HTERT RPE-1 (cell line): ENCODE results near the gene THRA.

Experiments used
- in situ Hi-C: fragments of 300-500 bp; cut with MboI; formaldehyde crosslinking; loops from 4 replicates; pipeline ENCODE4 v1.14.3; 2020; ENCODE audit warnings: low sequenced_read_pairs

Gene THRA

GRCh38 chr17:40025991-40026815 lies 36.6 kb upstream of the THRA start:
- in situ Hi-C loops: no loop called here

GRCh38 chr17:40026816-40027613 lies 35.8 kb upstream of the THRA start:
- in situ Hi-C loops: no loop called here

DNA sequence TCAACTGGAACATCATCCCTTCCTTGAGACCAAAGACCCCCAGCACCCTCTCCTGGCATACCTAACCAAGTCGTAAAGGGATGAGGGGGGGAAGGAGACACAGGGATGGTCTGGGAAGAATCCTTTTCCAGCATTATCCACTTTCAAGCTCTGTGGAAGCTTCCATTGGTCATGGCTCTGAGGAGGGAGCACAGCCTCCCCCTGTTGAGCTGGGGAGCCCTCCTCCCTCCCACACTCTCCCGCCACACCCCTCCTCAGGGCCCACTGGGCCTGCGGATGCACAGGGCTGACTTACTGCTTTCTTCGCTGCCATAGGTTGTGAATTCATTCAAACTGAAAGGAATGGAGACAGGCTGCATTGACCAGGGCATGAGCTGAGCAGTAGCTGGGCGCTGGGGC lies 35.2 kb upstream of the THRA start:
- in situ Hi-C loops: no loop called here

DNA sequence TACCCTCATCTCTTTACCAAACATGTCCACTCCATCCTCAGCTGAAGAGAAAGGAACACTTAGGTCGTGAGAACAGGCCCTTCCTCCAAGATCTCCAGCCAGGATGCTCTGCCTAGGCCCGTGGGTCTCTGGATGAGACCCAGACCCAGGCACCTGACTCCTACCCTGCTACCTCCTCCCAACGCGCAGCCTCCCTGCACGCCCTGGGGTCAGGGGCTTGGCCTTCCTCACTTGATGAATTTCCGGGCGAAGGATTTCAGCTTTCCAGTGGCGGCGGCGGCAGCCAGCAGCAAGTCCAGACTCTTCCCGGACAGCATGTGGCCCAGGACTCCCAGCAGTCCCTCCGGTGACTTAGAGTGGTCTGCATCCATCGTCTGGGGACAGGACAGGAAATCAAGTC lies 34.2 kb upstream of the THRA start:
- in situ Hi-C loops: no loop called here

DNA sequence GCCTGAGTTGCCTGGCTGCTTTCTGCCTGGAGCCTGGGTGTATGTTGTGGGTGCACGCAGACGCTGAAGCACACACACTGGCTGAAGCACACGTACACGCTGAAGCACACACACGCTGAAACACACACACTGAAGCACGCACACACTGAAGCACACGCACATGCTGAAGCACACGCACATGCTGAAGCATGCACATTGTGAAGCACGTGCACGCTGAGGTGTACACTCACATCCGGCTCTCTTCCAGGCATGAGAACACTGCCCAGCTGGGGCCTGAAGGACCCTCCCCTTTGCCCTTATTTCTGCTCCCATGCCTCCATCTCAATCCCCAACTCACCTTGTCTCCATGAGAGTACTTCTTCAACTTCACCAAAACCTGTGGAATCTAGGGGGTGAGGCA lies 31.1 kb upstream of the THRA start:
- in situ Hi-C loops: no loop called here

DNA sequence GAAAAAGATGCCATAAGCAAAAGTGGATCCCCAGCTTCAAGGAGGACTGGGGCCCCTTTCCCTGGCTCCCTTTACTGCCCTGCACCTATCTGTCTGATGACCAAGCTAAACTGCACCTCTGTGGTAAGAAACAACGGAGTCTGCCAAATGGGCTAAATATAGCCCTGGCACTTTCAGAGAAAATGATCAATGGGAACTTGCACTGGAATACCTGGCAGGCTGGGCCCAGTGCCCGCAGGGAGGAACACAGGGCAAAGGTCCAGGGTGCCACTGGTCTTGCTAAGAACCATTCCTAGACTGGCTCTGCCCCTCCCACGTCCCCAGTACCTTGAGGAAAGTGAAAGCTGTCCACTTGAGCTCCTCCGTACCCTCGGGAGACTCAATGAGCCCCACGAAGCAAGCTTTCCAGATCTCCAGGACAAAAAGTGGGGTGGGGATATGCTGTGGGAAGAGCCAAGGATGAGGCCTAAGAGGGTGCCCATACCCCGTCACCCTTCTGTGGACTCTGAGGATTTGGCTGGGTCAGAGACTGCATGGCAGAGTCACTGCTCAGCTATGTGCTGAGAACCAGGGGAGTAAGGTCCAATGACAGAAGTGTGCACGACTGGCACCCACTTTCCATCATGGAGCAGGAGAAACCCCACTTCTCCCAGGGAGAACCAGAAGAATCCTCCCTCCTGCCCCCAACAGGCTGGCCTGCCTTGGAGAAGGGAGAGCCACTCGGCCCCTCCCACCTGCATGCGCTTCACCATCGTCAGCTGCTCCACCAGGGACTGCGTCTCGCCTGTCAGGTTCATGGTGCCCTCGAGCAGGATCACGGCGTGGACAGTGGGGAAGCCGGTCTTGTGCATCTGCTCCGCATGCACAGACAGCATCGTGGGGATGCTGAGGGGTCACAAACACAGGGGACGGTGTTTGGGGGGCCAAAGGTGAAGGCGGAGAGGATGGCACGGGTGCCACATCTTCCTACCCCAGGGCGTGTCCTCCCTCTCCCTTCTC lies 30.1 kb upstream of the THRA start:
- in situ Hi-C loops: no loop called here

GRCh38 chr17:40033339-40033738 lies 29.4 kb upstream of the THRA start:
- in situ Hi-C loops: no loop called here

GRCh38 chr17:40034426-40035161 lies 28.2 kb upstream of the THRA start:
- in situ Hi-C loops: no loop called here

DNA sequence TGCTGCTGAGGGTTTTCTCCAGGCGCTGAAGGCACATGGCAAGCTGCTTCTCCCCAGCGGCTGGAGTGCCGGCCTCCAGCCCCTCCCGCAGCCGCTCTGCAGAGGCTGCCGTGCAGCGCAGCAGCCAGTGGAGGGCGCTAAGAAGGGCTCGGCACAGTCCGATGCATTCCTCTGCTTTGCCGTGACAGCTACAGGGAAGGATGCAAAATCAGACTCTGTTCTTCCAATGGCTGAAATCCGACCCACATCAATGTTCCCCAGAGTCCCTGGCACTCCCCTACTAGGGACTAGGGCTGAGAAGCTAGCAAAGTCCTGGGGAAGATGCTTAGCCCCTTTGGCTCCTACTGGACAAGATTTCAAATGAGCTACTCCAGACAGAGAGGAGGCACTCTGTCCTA lies 27.6 kb upstream of the THRA start:
- in situ Hi-C loops: no loop called here

- in situ Hi-C loops: no loop called here
Measured at GRCh38 chr17:40038882-40039513, 23.8 kb upstream of the THRA start.

GRCh38 chr17:40041196-40041595 lies 21.6 kb upstream of the THRA start:
- in situ Hi-C loops: no loop called here

- in situ Hi-C loops: no loop called here
Measured at GRCh38 chr17:40056379-40057015, 6.3 kb upstream of the THRA start.

GRCh38 chr17:40058186-40058784 lies 4.5 kb upstream of the THRA start:
- in situ Hi-C loops: no loop called here

GRCh38 chr17:40058865-40059264 lies 3.9 kb upstream of the THRA start:
- in situ Hi-C loops: no loop called here

DNA sequence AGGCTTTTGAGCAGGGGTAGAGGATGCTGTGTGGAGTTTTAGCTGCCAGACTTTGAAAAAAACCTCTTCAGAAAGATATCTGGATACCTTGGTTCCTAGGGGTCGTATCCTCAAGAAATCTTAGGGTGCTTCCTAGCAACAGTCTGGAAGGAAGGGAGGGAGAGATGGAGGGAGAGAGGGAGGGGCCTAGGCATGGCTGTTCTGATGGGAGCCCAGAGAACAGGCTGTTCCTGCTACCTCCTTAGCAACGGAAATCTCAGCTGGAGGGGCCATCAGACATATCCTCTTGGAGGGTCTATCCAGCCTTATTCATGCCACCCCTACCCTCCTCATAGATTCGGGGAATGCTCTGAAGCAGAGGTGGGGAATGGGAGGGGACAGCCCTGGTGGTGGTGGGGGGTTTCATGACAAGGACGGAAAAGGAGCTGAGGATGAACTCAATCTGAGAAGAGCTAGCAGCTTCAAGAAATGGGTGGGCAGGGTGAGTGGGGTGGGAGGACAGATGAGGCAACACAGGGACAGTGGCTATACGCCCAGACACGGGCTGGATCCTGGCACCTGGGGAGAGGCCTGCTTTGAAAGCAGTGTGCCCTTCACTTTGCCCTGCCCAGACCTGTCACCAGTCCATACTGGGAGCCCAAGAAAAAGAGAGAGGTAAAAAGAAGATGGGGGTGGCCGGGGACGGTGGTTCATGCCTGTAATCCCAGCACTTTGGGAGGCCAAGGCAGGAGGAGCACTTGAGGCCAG lies 2.9 kb upstream of the THRA start:
- in situ Hi-C loops: no loop called here

DNA sequence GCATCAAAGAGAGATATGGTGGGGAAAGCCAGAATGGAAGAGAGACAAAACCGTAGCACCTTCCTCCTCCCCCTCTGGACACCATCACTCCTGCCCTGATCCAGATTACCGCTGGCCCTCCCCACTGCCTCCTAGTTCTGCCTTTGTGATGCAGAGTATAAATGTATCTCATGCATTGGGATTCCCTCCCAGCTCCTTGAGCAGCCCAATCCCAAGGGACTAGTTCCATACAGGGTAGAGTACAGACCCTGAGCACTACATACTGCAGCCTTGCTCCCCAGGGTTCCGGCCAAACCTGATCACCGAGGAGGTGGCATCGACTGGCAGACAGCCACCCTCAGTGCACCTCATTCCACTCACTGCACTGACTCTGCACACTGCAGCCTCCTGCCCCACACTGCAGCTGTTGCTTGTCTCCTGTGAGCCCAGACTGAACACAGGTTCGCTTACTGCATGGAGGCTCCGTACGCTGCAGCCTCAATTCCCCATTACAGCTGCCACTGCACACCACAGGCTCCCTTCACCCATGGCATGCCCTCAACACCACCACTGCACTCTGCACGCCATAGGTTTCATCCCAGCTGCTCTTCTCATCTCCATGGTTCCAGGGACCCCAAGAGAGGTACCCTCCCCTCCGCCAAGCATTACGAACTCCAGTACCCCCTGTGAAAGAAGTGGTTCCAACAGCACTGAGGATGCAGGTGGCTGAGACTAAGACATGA lies 1.7 kb upstream of the THRA start:
- in situ Hi-C loops: no loop called here

- in situ Hi-C loops: no loop called here
Measured at GRCh38 chr17:40061609-40062038, 1.1 kb upstream of the THRA start.
